Stimulated activated naive B cell treated with anti-CD40 and anti-IgM and Interleukin-4, amounts not matched to agents 10 μg/mL and 1 μg/mL and 100 μg/mL, for 72 hours (primary cell): ENCODE results near the gene YIPF2.

Experiments
- ATAC-seq, 2 donors: fragments of 150-1000 bp; cut with Tn5 transposase; replicated peaks; 2 replicates each; pipeline ENCODE4 v1.10.0; 2021; ENCODE audit warnings: moderate library complexity in 1 of 2
- DNase-seq: peaks from one replicate; pipeline ENCODE4 v3.0.0; 2021
- H3K27ac Mint-ChIP-seq: one replicate; pipeline ENCODE4 v1.8.0; 2022; ENCODE audit warnings: mild to moderate bottlenecking, mixed read lengths
- H3K27me3 Mint-ChIP-seq, 2 donors: one replicate each; pipeline ENCODE4 v1.8.0; 2022; ENCODE audit warnings: mixed read lengths in 2 of 2
- H3K36me3 Mint-ChIP-seq, 2 donors: one replicate each; pipeline ENCODE4 v1.8.0; 2022; ENCODE audit warnings: mixed read lengths in 2 of 2, mild to moderate bottlenecking in 1 of 2
- H3K4me1 Mint-ChIP-seq, 2 donors: one replicate each; pipeline ENCODE4 v1.8.0; 2022; ENCODE audit warnings: mixed read lengths in 2 of 2, mild to moderate bottlenecking in 1 of 2
- H3K4me3 Mint-ChIP-seq, 2 donors: one replicate each; pipeline ENCODE4 v1.8.0; 2022; ENCODE audit warnings: mild to moderate bottlenecking in 2 of 2, mixed read lengths in 2 of 2, moderate library complexity in 1 of 2
- H3K9me3 Mint-ChIP-seq, 2 donors: one replicate each; pipeline ENCODE4 v1.8.0; 2022; ENCODE audit warnings: mixed read lengths in 2 of 2, mild to moderate bottlenecking in 1 of 2

YIPF2 gene

GRCh38 chr19:10923260-10924112 lies 5.0 kb downstream of the YIPF2 start:
- H3K4me3 Mint-ChIP-seq = peak overlapping the region in 1 of 2 donors; percentile 23
- peaks cover 37 to 51% of the 10 kb centered on the region in 2 donors for H3K36me3 Mint-ChIP-seq
- peak overlapping the region; percentile 69 for H3K27ac Mint-ChIP-seq
- ATAC-seq (no peak), DNase-seq (no peak)
- H3K9me3 Mint-ChIP-seq = no peaks in the 10 kb centered on the region
- no peaks in the 10 kb centered on the region for H3K27me3 Mint-ChIP-seq
- H3K4me1 Mint-ChIP-seq = peaks cover 13 to 15% of the 10 kb centered on the region in 2 donors

GRCh38 chr19:10922638-10923014 lies 5.8 kb downstream of the YIPF2 start:
- DNase-seq = no peak
- H3K4me1 Mint-ChIP-seq = peaks cover 7 to 11% of the 10 kb centered on the region in 2 donors
- peak overlapping the region in 1 of 2 donors; percentile 44 for H3K4me3 Mint-ChIP-seq
- H3K36me3 Mint-ChIP-seq = peaks cover 38 to 54% of the 10 kb centered on the region in 2 donors
- H3K9me3 Mint-ChIP-seq = no peaks in the 10 kb centered on the region
- no peak for ATAC-seq
- peak overlapping the region; percentile 85 for H3K27ac Mint-ChIP-seq
- H3K27me3 Mint-ChIP-seq = no peaks in the 10 kb centered on the region

- ATAC-seq (no peak), DNase-seq (no peak)
- Mint-ChIP-seq H3K9me3 (no peaks in the 10 kb centered on the region), H3K36me3 (peaks cover 38 to 52% of the 10 kb centered on the region in 2 donors), H3K27me3 (no peaks in the 10 kb centered on the region), H3K4me1 (peaks cover 2 to 7% of the 10 kb centered on the region in 2 donors), H3K4me3 (peak overlapping the region in 1 of 2 donors; percentile 44), H3K27ac (peak overlapping the region; percentile 85)
Observed at GRCh38 chr19:10921910-10922637, 6.4 kb downstream of the YIPF2 start.

- Mint-ChIP-seq H3K4me1 (peaks cover 0 to 7% of the 10 kb centered on the region in 2 donors), H3K27ac (peak overlapping the region; percentile 57), H3K4me3 (no peak overlapping the region), H3K27me3 (no peaks in the 10 kb centered on the region), H3K36me3 (peaks cover 37 to 56% of the 10 kb centered on the region in 2 donors), H3K9me3 (no peaks in the 10 kb centered on the region)
- no peak for ATAC-seq
- no peak for DNase-seq
Observed at GRCh38 chr19:10921199-10921909, 7.1 kb downstream of the YIPF2 start.

GRCh38 chr19:10920781-10921180 lies 7.7 kb downstream of the YIPF2 start:
- Mint-ChIP-seq H3K36me3 (peaks cover 40 to 62% of the 10 kb centered on the region in 2 donors), H3K9me3 (no peaks in the 10 kb centered on the region), H3K27ac (peak overlapping the region; percentile 57), H3K27me3 (no peaks in the 10 kb centered on the region), H3K4me1 (peaks cover 0 to 9% of the 10 kb centered on the region in 2 donors), H3K4me3 (no peak overlapping the region)
- DNase-seq (no peak), ATAC-seq (no peak)

GRCh38 chr19:10920288-10920655 lies 8.2 kb downstream of the YIPF2 start:
- DNase-seq (no peak), ATAC-seq (no peak)
- Mint-ChIP-seq H3K36me3 (peaks cover 41 to 61% of the 10 kb centered on the region in 2 donors), H3K27ac (peak overlapping the region; percentile 75), H3K4me1 (peaks cover 0 to 7% of the 10 kb centered on the region in 2 donors), H3K27me3 (no peaks in the 10 kb centered on the region), H3K9me3 (no peaks in the 10 kb centered on the region), H3K4me3 (no peak overlapping the region)

- Mint-ChIP-seq H3K27me3 (no peaks in the 10 kb centered on the region), H3K4me3 (no peak overlapping the region), H3K4me1 (peaks cover 0 to 6% of the 10 kb centered on the region in 2 donors), H3K9me3 (no peaks in the 10 kb centered on the region), H3K36me3 (peaks cover 41 to 62% of the 10 kb centered on the region in 2 donors), H3K27ac (peak overlapping the region; percentile 75)
- ATAC-seq (peak in 1 of 2 donors; percentile 4), DNase-seq (no peak)
Observed at GRCh38 chr19:10919352-10920287, 8.8 kb downstream of the YIPF2 start.

GRCh38 chr19:10918359-10918758 lies 10.1 kb downstream of the YIPF2 start:
- no peak overlapping the region for H3K4me3 Mint-ChIP-seq
- H3K27ac Mint-ChIP-seq = peak overlapping the region; percentile 56
- ATAC-seq = no peak
- no peaks in the 10 kb centered on the region for H3K9me3 Mint-ChIP-seq
- peaks cover 37 to 59% of the 10 kb centered on the region in 2 donors for H3K36me3 Mint-ChIP-seq
- H3K27me3 Mint-ChIP-seq = no peaks in the 10 kb centered on the region
- DNase-seq = no peak
- H3K4me1 Mint-ChIP-seq = peaks cover 0 to 2% of the 10 kb centered on the region in 2 donors

GRCh38 chr19:10916602-10917001 lies 11.8 kb downstream of the YIPF2 start:
- Mint-ChIP-seq H3K4me3 (no peak overlapping the region), H3K27me3 (no peaks in the 10 kb centered on the region), H3K36me3 (peaks cover 43 to 66% of the 10 kb centered on the region in 2 donors), H3K9me3 (no peaks in the 10 kb centered on the region), H3K4me1 (peaks cover 0 to 2% of the 10 kb centered on the region in 2 donors), H3K27ac (no peak overlapping the region)
- DNase-seq (no peak), ATAC-seq (no peak)

- H3K4me1 Mint-ChIP-seq = peaks cover 0 to 2% of the 10 kb centered on the region in 2 donors
- DNase-seq = no peak
- H3K36me3 Mint-ChIP-seq = peaks cover 41 to 64% of the 10 kb centered on the region in 2 donors
- no peaks in the 10 kb centered on the region for H3K27me3 Mint-ChIP-seq
- H3K27ac Mint-ChIP-seq = peak overlapping the region; percentile 62
- ATAC-seq = no peak
- no peak overlapping the region for H3K4me3 Mint-ChIP-seq
- no peaks in the 10 kb centered on the region for H3K9me3 Mint-ChIP-seq
Observed at GRCh38 chr19:10915130-10916091, 13.0 kb downstream of the YIPF2 start.

- H3K4me1 Mint-ChIP-seq = peaks cover 0 to 2% of the 10 kb centered on the region in 2 donors
Observed at GRCh38 chr19:10913716-10914340, 14.6 kb downstream of the YIPF2 start.

GRCh38 chr19:10912619-10913018 lies 15.8 kb downstream of the YIPF2 start:
- H3K4me3 Mint-ChIP-seq = no peak overlapping the region
- ATAC-seq (no peak), DNase-seq (no peak)
- no peaks in the 10 kb centered on the region for H3K9me3 Mint-ChIP-seq
- no peaks in the 10 kb centered on the region for H3K27me3 Mint-ChIP-seq
- peaks cover 0 to 2% of the 10 kb centered on the region in 2 donors for H3K4me1 Mint-ChIP-seq
- H3K27ac Mint-ChIP-seq = no peak overlapping the region
- peaks cover 41 to 73% of the 10 kb centered on the region in 2 donors for H3K36me3 Mint-ChIP-seq

More at GRCh38 chr19:10913716-10914340, 14.6 kb downstream of the YIPF2 start:
- H3K36me3 Mint-ChIP-seq = peaks cover 40 to 67% of the 10 kb centered on the region in 2 donors
- H3K27ac Mint-ChIP-seq = no peak overlapping the region
- DNase-seq = no peak
- no peaks in the 10 kb centered on the region for H3K9me3 Mint-ChIP-seq
- no peak for ATAC-seq
- no peaks in the 10 kb centered on the region for H3K27me3 Mint-ChIP-seq
- H3K4me3 Mint-ChIP-seq = no peak overlapping the region
